ENCODE results near the gene ZC3H18. TPM values are rescaled to one million over a fixed set of nuclear protein-coding genes. Genes with fewer than 3 reads are reported as not detected.
"Not testable (repeated sequence)": the region's sequence is repeated elsewhere in the genome, so short reads cannot be mapped to it uniquely, and the experiment has no call there.

ZC3H18 gene
- total RNA-seq, 3 donors from 2014 or later: 12.5 to 14.9 (median 13.3) TPM

- TF ChIP-seq CTCF (IDR thresholded peaks at IDR 0.05): no peak
- no peak for TF ChIP-seq POLR2A (IDR thresholded peaks at IDR 0.05)
- TF ChIP-seq POLR2AphosphoS5 (IDR thresholded peaks at IDR 0.05): no peak
- intact Hi-C loops (cut with DNase I; ENCODE audit: low total_unique reads): no loop called here
- no peaks in the 10 kb centered on the region for H3K9me3 ChIP-seq
These were observed 35.3 kb downstream of the ZC3H18 start for GRCh38 chr16:88605186-88606147.

GRCh38 chr16:88606148-88606757, 36.0 kb downstream of the ZC3H18 start:
- no peak for DNase-seq (ENCODE audit: low spot score in 2 of 2)
- peaks cover 2% of the 10 kb centered on the region for H3K36me3 ChIP-seq
- no peak overlapping the region for H3K4me3 ChIP-seq
- H3K27ac ChIP-seq: no peak overlapping the region
- intact Hi-C loops (cut with DNase I; ENCODE audit: low total_unique reads): no loop called here
- no peaks in the 10 kb centered on the region for H3K4me1 ChIP-seq
- no peaks in the 10 kb centered on the region for H3K9me3 ChIP-seq
- TF ChIP-seq POLR2A (IDR thresholded peaks at IDR 0.05) (no peak), CTCF (IDR thresholded peaks at IDR 0.05) (no peak), POLR2AphosphoS5 (IDR thresholded peaks at IDR 0.05) (no peak)
- H3K27me3 ChIP-seq: no peaks in the 10 kb centered on the region

More at GRCh38 chr16:88605186-88606147, 35.3 kb downstream of the ZC3H18 start:
- no peak overlapping the region for H3K4me3 ChIP-seq
- no peaks in the 10 kb centered on the region for H3K36me3 ChIP-seq
- no peaks in the 10 kb centered on the region for H3K27me3 ChIP-seq
- H3K27ac ChIP-seq: no peak overlapping the region
- DNase-seq (ENCODE audit: low spot score in 2 of 2): no peak
- no peaks in the 10 kb centered on the region for H3K4me1 ChIP-seq

- H3K36me3 ChIP-seq: peaks cover 7% of the 10 kb centered on the region
These were observed 37.9 kb downstream of the ZC3H18 start for GRCh38 chr16:88608076-88608475.

DNA sequence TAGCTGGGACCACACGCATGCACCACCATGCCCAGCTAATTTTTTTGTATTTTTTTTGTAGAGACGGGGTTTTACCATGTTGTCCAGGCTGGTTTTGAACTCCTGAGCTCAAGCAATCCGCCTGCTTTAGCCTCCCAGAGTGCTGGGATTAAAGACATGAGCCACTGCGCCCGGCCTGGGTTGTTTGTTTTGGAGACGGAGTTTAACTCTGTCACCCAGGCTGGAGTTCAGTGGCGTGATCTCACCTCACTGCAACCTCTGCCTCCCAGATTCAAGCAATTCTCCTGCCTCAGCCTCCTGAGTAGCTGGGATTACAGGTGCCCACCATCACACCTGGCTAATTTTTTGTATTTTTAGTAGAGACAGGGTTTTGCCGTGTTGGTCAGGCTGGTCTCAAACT, 39.2 kb downstream of the ZC3H18 start:
- H3K4me1 ChIP-seq; H3K4me3 ChIP-seq; H3K27ac ChIP-seq; intact Hi-C loops (cut with DNase I; ENCODE audit: low total_unique reads); DNase-seq (ENCODE audit: low spot score in 2 of 2); H3K36me3 ChIP-seq; H3K27me3 ChIP-seq; H3K9me3 ChIP-seq: not testable (repeated sequence)

More at GRCh38 chr16:88608076-88608475, 37.9 kb downstream of the ZC3H18 start:
- Histone ChIP-seq H3K4me3 (no peak overlapping the region), H3K9me3 (no peaks in the 10 kb centered on the region), H3K27me3 (no peaks in the 10 kb centered on the region), H3K4me1 (no peaks in the 10 kb centered on the region), H3K27ac (no peak overlapping the region)
- TF ChIP-seq POLR2AphosphoS5 (IDR thresholded peaks at IDR 0.05) (no peak), CTCF (IDR thresholded peaks at IDR 0.05) (no peak), POLR2A (IDR thresholded peaks at IDR 0.05) (no peak)
- intact Hi-C loops (cut with DNase I; ENCODE audit: low total_unique reads): no loop called here
- DNase-seq (ENCODE audit: low spot score in 2 of 2): no peak

DNA sequence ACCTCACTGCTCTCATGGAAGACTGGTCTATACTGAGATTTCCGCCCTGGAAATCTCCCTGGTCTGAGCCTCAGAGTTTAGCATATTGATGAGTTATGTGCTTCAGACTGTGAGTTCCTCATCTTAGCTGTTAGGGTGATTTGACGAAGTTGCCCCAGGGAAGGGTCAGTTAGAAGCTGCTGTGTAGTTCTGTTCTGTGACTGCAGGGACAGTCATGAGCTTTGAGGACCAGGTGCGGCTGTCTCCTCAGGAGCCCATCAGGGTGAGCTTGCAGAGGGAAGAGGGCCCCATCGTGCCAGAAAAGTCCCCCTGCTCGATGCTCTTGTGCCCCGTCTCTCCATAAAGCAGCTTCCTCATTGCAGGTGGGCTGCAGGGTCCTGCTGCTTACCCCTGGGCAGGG, 39.9 kb downstream of the ZC3H18 start:
- no peaks in the 10 kb centered on the region for H3K27me3 ChIP-seq
- peaks cover 7% of the 10 kb centered on the region for H3K36me3 ChIP-seq
- no peak overlapping the region for H3K4me3 ChIP-seq
- no peak for TF ChIP-seq POLR2A (IDR thresholded peaks at IDR 0.05)
- no peak for TF ChIP-seq CTCF (IDR thresholded peaks at IDR 0.05)
- TF ChIP-seq POLR2AphosphoS5 (IDR thresholded peaks at IDR 0.05): no peak
- H3K4me1 ChIP-seq: no peaks in the 10 kb centered on the region
- no peak for DNase-seq (ENCODE audit: low spot score in 2 of 2)
- no peak overlapping the region for H3K27ac ChIP-seq
- intact Hi-C loops (cut with DNase I; ENCODE audit: low total_unique reads): loop anchor here (5.0 kb wide), 1 partner anchor 527 kb away; no protein-coding TSS in a partner anchor
- H3K9me3 ChIP-seq: no peaks in the 10 kb centered on the region

Measured in breast epithelium (tissue), 4 donors.